WI38 (cell line): ENCODE measurements around the gene PIPOX.

Experiments
- H3K4me3 ChIP-seq: 2 replicates; pipeline ENCODE4 v1.5.1; 2011; ENCODE audit warnings: low read depth, mild to moderate bottlenecking, control low read depth, low read length
- TF ChIP-seq, protein P1 (sequence below): IDR thresholded peaks from 2 replicates; pipeline ENCODE4 v1.5.1; 2012; ENCODE audit warnings: low read depth, mild to moderate bottlenecking, control low read depth, low read length

Gene PIPOX

GRCh38 chr17:29019475-29020181, 23.3 kb upstream of the PIPOX start:
- TF ChIP-seq, protein P1, sequence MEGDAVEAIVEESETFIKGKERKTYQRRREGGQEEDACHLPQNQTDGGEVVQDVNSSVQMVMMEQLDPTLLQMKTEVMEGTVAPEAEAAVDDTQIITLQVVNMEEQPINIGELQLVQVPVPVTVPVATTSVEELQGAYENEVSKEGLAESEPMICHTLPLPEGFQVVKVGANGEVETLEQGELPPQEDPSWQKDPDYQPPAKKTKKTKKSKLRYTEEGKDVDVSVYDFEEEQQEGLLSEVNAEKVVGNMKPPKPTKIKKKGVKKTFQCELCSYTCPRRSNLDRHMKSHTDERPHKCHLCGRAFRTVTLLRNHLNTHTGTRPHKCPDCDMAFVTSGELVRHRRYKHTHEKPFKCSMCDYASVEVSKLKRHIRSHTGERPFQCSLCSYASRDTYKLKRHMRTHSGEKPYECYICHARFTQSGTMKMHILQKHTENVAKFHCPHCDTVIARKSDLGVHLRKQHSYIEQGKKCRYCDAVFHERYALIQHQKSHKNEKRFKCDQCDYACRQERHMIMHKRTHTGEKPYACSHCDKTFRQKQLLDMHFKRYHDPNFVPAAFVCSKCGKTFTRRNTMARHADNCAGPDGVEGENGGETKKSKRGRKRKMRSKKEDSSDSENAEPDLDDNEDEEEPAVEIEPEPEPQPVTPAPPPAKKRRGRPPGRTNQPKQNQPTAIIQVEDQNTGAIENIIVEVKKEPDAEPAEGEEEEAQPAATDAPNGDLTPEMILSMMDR: no peak
- no peak overlapping the region for H3K4me3 ChIP-seq

- no peak overlapping the region for H3K4me3 ChIP-seq
- TF ChIP-seq, protein P1: no peak
Measured at GRCh38 chr17:29020576-29020975, 22.4 kb upstream of the PIPOX start.

DNA sequence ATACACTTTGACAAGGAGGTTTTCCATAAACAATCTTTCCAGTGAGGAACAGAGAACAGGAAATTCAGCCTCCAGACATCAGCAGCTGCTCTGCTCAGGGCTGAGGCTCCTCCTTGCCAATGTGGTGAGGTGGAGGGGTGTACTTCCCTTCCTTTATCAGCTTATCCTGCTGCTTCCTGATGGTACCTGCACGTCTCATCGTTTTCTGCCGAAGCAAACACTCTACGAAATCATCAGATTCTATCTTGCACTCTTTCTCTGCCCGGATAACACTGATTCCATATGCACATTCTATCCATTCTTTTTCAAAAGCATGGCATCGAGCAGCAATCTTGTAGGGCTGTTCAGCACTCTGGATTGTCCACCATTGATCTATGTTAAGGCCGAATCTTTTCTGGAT, 21.7 kb upstream of the PIPOX start:
- TF ChIP-seq, protein P1: no peak
- H3K4me3 ChIP-seq: no peak overlapping the region

GRCh38 chr17:29022074-29022473, 20.9 kb upstream of the PIPOX start:
- TF ChIP-seq, protein P1: no peak

DNA sequence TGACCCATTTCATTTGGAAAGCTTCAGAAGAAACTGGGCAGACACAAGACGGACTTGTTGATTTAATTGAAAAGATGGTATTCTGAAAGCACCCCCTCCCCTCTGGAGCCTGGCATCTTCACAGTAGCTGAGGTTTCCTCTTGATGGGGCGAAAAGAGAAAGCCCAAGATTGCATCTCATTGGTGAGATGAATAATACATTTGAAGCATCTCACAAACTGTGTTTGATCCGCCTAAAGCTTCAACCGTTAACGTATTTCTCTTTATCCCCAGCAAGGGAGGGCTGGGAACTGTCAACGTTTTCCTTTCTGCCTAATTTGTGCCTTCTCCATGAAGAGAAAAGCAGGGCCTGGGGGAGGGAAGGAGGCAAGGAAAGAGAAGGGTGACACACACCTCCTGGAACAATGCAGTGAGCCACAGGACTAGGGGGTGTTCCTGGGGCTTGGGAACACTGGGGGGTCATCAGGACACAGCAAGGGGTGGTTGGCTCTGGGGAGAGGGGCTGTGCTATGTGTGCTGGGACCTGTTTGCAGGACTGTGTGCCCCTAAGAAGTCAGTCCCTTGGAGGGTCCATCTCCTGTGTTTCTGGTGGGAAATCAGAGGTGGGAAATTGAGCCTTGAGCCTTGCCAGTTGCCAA, 18.5 kb upstream of the PIPOX start:
- TF ChIP-seq, protein P1: no peak

More at GRCh38 chr17:29022074-29022473, 20.9 kb upstream of the PIPOX start:
- no peak overlapping the region for H3K4me3 ChIP-seq

DNA sequence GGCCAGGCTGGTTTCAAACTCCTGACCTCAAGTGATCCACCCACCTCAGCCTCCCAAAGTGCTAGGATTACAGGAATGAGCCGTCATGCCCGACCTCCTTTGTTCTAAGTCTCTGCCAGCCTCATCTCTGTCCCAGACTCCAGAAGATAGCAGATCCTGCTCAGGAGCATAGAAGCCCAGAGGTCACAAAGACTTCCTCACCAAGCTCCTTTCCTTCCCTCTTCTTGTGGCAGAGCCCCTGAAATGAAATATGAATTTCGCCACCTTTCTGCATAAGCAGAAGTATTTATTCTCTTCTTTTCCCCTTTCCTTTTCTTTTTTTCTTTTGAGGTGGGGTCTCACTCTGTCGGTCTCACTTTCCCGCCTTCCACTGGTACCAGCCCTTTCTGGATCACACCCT, 11.5 kb upstream of the PIPOX start:
- no peak overlapping the region for H3K4me3 ChIP-seq
- TF ChIP-seq, protein P1: no peak

More for the DNA sequence above, 18.5 kb upstream of the PIPOX start:
- H3K4me3 ChIP-seq: no peak overlapping the region
